Stimulated activated CD4-positive, alpha-beta T cell treated with anti-CD3 and anti-CD28 coated beads, TNF-alpha, amount 100 ng/mL, for 1 hour (primary cell): ENCODE measurements around the gene R3HDML.

Source experiments
- DNase-seq, 3 donors: peaks; one replicate each; pipeline ENCODE4 v3.0.0-alpha.2; 2020; ENCODE audit warnings: low read depth in 3 of 3, low spot score in 1 of 3

Gene R3HDML

DNA sequence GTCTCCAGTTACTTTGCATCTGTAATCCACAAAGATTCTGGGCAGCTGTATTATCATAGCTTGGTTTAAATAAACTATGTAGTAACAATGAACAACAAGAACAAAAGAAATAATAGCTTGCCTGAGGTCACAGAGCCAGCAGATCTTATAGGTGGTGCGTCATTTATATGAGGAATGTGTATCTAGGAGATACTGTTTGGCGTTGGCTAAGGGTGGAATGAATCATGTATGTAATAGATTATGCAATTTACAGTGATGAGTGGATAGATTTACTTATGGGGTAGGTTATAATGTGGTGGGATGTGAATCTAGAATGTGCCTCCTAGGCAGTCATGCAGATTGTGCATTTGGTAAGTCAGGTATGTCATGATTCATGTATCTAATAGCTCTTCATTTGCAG, 61.5 kb downstream of the R3HDML start:
- DNase-seq: no peak

- DNase-seq: no peak
These were observed 62.6 kb downstream of the R3HDML start for GRCh38 chr20:44399446-44399845.

GRCh38 chr20:44400671-44400969, 63.8 kb downstream of the R3HDML start:
- DNase-seq: no peak
